ENCODE data around the gene DERA. TPM values are rescaled to one million over a fixed set of nuclear protein-coding genes. Genes with fewer than 3 reads are reported as not detected.
"Not testable (repeated sequence)": the region's sequence is repeated elsewhere in the genome, so short reads cannot be mapped to it uniquely, and the experiment has no call there.

Gene DERA
- total RNA-seq, 2 experiments from 2014 or later, result 6.2 to 7.2 TPM

- ATAC-seq (ENCODE audit: poor library complexity), result no peak
- Mint-ChIP-seq H3K27ac (no peak overlapping the region), H3K27me3 (no peaks in the 10 kb centered on the region), H3K9me3 (peaks cover 6% of the 10 kb centered on the region), H3K4me1 (ENCODE audit: low read depth) (no peaks in the 10 kb centered on the region), H3K4me3 (no peak overlapping the region), H3K36me3 (ENCODE audit: low read depth) (peaks cover 77% of the 10 kb centered on the region)
- TF ChIP-seq, protein P1, sequence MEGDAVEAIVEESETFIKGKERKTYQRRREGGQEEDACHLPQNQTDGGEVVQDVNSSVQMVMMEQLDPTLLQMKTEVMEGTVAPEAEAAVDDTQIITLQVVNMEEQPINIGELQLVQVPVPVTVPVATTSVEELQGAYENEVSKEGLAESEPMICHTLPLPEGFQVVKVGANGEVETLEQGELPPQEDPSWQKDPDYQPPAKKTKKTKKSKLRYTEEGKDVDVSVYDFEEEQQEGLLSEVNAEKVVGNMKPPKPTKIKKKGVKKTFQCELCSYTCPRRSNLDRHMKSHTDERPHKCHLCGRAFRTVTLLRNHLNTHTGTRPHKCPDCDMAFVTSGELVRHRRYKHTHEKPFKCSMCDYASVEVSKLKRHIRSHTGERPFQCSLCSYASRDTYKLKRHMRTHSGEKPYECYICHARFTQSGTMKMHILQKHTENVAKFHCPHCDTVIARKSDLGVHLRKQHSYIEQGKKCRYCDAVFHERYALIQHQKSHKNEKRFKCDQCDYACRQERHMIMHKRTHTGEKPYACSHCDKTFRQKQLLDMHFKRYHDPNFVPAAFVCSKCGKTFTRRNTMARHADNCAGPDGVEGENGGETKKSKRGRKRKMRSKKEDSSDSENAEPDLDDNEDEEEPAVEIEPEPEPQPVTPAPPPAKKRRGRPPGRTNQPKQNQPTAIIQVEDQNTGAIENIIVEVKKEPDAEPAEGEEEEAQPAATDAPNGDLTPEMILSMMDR (IDR thresholded peaks at IDR 0.05), result no peak
- H3K27me3 ChIP-seq (ENCODE audit: control insufficient read depth in 1 of 2, insufficient read depth in 2 of 2, low read length in 2 of 2), result no peaks in the 10 kb centered on the region
- H3K36me3 ChIP-seq (ENCODE audit: insufficient read depth, low read length), result peaks cover 13% of the 10 kb centered on the region
- ChIA-PET POLR2A (no interaction called here), CTCF (no interaction called here)
- H3K9me3 ChIP-seq (ENCODE audit: control insufficient read depth in 1 of 2, insufficient read depth in 1 of 2, low read length in 2 of 2), result peaks cover 0 to 5% of the 10 kb centered on the region in 2 experiments
- no peaks in the 10 kb centered on the region for H3K4me1 ChIP-seq (ENCODE audit: insufficient read depth, low read length)
- DNase-seq, result no peak
- H3K4me3 ChIP-seq (ENCODE audit: low read length), result no peak overlapping the region
- H3K27ac ChIP-seq (ENCODE audit: low read depth in 1 of 2, low read length in 2 of 2), result no peak overlapping the region
- intact Hi-C loops (cut with DNase I, micrococcal nuclease), result no loop called here
Measured at GRCh38 chr12:16008421-16008824, 97.3 kb downstream of the DERA start.

DNA sequence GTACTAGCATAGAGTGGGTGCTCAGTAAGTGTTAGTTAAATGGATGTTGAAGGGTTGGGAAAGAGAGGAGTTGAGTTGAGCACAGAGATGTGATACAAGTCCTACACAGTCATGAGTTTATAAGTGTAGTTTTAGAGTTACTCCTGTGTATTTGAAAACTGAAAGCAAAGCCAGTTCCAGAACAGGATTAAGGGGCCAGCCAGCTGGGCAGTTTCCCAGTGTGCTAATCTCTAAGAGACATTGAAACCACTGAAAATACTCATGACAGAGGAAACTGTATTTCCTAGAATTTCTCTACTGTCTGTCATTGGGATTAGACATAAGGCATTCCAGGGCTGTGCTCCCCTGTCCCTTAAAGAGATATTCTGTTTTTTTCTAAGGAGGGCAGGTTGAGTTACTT is 101.0 kb downstream of the DERA start:
- Histone ChIP-seq H3K9me3 (ENCODE audit: control insufficient read depth in 1 of 2, insufficient read depth in 1 of 2, low read length in 2 of 2) (peaks cover 9 to 21% of the 10 kb centered on the region in 2 experiments), H3K27ac (ENCODE audit: low read depth in 1 of 2, low read length in 2 of 2) (no peak overlapping the region), H3K27me3 (ENCODE audit: control insufficient read depth in 1 of 2, insufficient read depth in 2 of 2, low read length in 2 of 2) (no peaks in the 10 kb centered on the region), H3K4me3 (ENCODE audit: low read length) (no peak overlapping the region), H3K4me1 (ENCODE audit: insufficient read depth, low read length) (no peaks in the 10 kb centered on the region), H3K36me3 (ENCODE audit: insufficient read depth, low read length) (peaks cover 13% of the 10 kb centered on the region)
- intact Hi-C loops (cut with DNase I, micrococcal nuclease), result no loop called here
- ChIA-PET POLR2A (no interaction called here), CTCF (no interaction called here)
- Mint-ChIP-seq H3K4me1 (ENCODE audit: low read depth) (no peaks in the 10 kb centered on the region), H3K27ac (no peak overlapping the region), H3K4me3 (no peak overlapping the region), H3K9me3 (peaks cover 17% of the 10 kb centered on the region), H3K27me3 (no peaks in the 10 kb centered on the region), H3K36me3 (ENCODE audit: low read depth) (peaks cover 80% of the 10 kb centered on the region)
- DNase-seq (no peak), ATAC-seq (ENCODE audit: poor library complexity) (no peak)
- TF ChIP-seq, protein P1 (IDR thresholded peaks at IDR 0.05), result no peak

DNA sequence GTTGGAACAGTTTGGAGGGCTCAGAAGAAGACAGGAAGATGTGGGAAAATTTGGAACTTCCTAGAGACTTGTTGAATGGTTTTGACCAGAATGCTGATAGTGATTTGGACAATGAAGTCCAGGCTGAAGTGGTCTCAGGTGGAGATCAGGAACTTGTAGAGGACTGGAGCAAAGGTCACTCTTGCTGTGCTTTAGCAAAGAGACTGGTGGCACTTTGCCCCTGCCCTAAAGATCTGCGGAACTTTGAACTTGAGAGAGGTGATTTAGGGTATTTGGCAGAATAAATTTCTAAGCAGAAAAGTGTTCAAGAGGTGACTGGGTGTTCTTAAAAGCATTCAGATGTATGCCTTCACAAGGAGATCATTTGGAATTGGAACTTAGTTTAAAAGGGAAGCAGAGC is 102.6 kb downstream of the DERA start:
- H3K4me1 Mint-ChIP-seq (ENCODE audit: low read depth); H3K27ac ChIP-seq (ENCODE audit: low read depth in 1 of 2, low read length in 2 of 2); H3K4me3 Mint-ChIP-seq; ATAC-seq (ENCODE audit: poor library complexity); POLR2A ChIA-PET; H3K27me3 ChIP-seq (ENCODE audit: control insufficient read depth in 1 of 2, insufficient read depth in 2 of 2, low read length in 2 of 2); intact Hi-C loops (cut with DNase I, micrococcal nuclease); H3K4me1 ChIP-seq (ENCODE audit: insufficient read depth, low read length); H3K27ac Mint-ChIP-seq; H3K36me3 ChIP-seq (ENCODE audit: insufficient read depth, low read length); H3K4me3 ChIP-seq (ENCODE audit: low read length); DNase-seq; CTCF ChIA-PET; H3K27me3 Mint-ChIP-seq: not testable (repeated sequence)
- peaks cover 9 to 21% of the 10 kb centered on the region in 2 experiments for H3K9me3 ChIP-seq (ENCODE audit: control insufficient read depth in 1 of 2, insufficient read depth in 1 of 2, low read length in 2 of 2)
- Mint-ChIP-seq H3K36me3 (ENCODE audit: low read depth) (peaks cover 88% of the 10 kb centered on the region), H3K9me3 (peaks cover 17% of the 10 kb centered on the region)

GRCh38 chr12:16014394-16014793 is 103.3 kb downstream of the DERA start:
- H3K27ac Mint-ChIP-seq; H3K4me3 ChIP-seq (ENCODE audit: low read length); POLR2A ChIA-PET; H3K4me1 Mint-ChIP-seq (ENCODE audit: low read depth); H3K27ac ChIP-seq (ENCODE audit: low read depth in 1 of 2, low read length in 2 of 2); H3K36me3 ChIP-seq (ENCODE audit: insufficient read depth, low read length); DNase-seq; CTCF ChIA-PET; H3K27me3 Mint-ChIP-seq; ATAC-seq (ENCODE audit: poor library complexity); H3K4me3 Mint-ChIP-seq; H3K4me1 ChIP-seq (ENCODE audit: insufficient read depth, low read length); H3K27me3 ChIP-seq (ENCODE audit: control insufficient read depth in 1 of 2, insufficient read depth in 2 of 2, low read length in 2 of 2); intact Hi-C loops (cut with DNase I, micrococcal nuclease): not testable (repeated sequence)
- peaks cover 17% of the 10 kb centered on the region for H3K9me3 Mint-ChIP-seq
- H3K36me3 Mint-ChIP-seq (ENCODE audit: low read depth), result peaks cover 90% of the 10 kb centered on the region
- H3K9me3 ChIP-seq (ENCODE audit: control insufficient read depth in 1 of 2, insufficient read depth in 1 of 2, low read length in 2 of 2), result peaks cover 9 to 21% of the 10 kb centered on the region in 2 experiments
